Upper lobe of left lung (tissue), 6 donors: ENCODE measurements around the gene MACROD1. TPM values are rescaled to one million over a fixed set of nuclear protein-coding genes. Genes with fewer than 3 reads are reported as not detected.

Source experiments
- ATAC-seq, 2 donors: fragments of 200-7000 bp; cut with Tn5 transposase; one replicate each; pipeline ENCODE4 v1.9.1; 2022; ENCODE audit warnings: mild to moderate bottlenecking in 2 of 2, moderate library complexity in 2 of 2; ENCODE audit not compliant: low FRiP score in 2 of 2
- DNase-seq, 2 donors: peaks; one replicate each; pipeline ENCODE4 v3.0.0-alpha.2; 2019 to 2020
- H3K27ac ChIP-seq, 4 donors: fragments of 200-600 bp; sonication (generic); one replicate each; pipeline ENCODE4 v1.5.1; 2016 to 2019
- H3K27me3 ChIP-seq, 4 donors: fragments of 200-600 bp; sonication (generic); one replicate each; pipeline ENCODE4 v1.5.1; 2017 to 2019
- H3K36me3 ChIP-seq, 4 donors: fragments of 200-600 bp; sonication (generic); one replicate each; pipeline ENCODE4 v1.5.1; 2016 to 2019
- H3K4me1 ChIP-seq, 4 donors: fragments of 200-600 bp; sonication (generic); one replicate each; pipeline ENCODE4 v1.5.1; 2018 to 2019
- H3K4me3 ChIP-seq, 4 donors: fragments of 200-600 bp; sonication (generic); one replicate each; pipeline ENCODE4 v1.5.1; 2017 to 2019; ENCODE audit warnings: mild to moderate bottlenecking in 2 of 4, moderate library complexity in 1 of 4
- H3K9me3 ChIP-seq, 4 donors: fragments of 200-600 bp; sonication (generic); one replicate each; pipeline ENCODE4 v1.5.1; 2018 to 2019
- CTCF ChIP-seq, 6 experiments: fragments of 450-650 bp in 4 of 6; fragments of 200-600 bp in 2 of 6; sonication (generic) in 2 of 6; IDR thresholded peaks; one replicate each; pipeline ENCODE4 v1.5.1; 2016 to 2019; ENCODE audit warnings: antibody characterized with exemption in 6 of 6
- EP300 ChIP-seq, 4 donors: sonication (generic); formaldehyde crosslinking; IDR thresholded peaks; one replicate each; pipeline ENCODE4 v1.5.1; 2017; ENCODE audit warnings: antibody characterized with exemption in 4 of 4, control low read depth in 2 of 4
- POLR2A ChIP-seq, 4 donors: fragments of 450-650 bp; IDR thresholded peaks; one replicate each; pipeline ENCODE4 v1.5.1; 2016 to 2017; ENCODE audit warnings: antibody characterized with exemption in 4 of 4, mild to moderate bottlenecking in 2 of 4
- POLR2AphosphoS5 ChIP-seq, 2 donors: sonication (generic); formaldehyde crosslinking; IDR thresholded peaks; one replicate each; pipeline ENCODE4 v1.5.1; 2017; ENCODE audit warnings: antibody characterized with exemption in 2 of 2
- WGBS, 2 donors: methylation state at CpG; one replicate each; pipeline ENCODE4 v1.1.5; 2017 to 2018; 5-methylcytosine and 5-hydroxymethylcytosine counted together
- total RNA-seq, 6 donors: library from RNA; depleted of rRNA in 4 of 6; stranded (reverse); fragments of >200 nt in 4 of 6; gene quantifications; one replicate each; pipeline versions ENCODE4 v1.1.0 to v1.2.1, GENCODE V29; 2016 to 2021
- donor health status: DM: no; HTN: no; CAD: no; lungs with moderate emphysema.
- donor health status: DM: no; HTN: yes; CAD: no; lungs with severe emphysema.

MACROD1 gene
- total RNA-seq, 6 donors from 2014 or later: 16.7 to 59.7 (median 33.5) TPM

GRCh38 chr11:64136765-64137441 is 29.0 kb downstream of the MACROD1 start:
- Histone ChIP-seq H3K27ac (no peak overlapping the region), H3K4me1 (peaks cover 0 to 9% (median 5%) of the 10 kb centered on the region in 4 donors), H3K9me3 (no peaks in the 10 kb centered on the region), H3K36me3 (no peaks in the 10 kb centered on the region), H3K4me3 (no peak overlapping the region), H3K27me3 (no peaks in the 10 kb centered on the region)
- no peak for TF ChIP-seq POLR2AphosphoS5 (IDR thresholded peaks at IDR 0.05)
- TF ChIP-seq EP300 (IDR thresholded peaks at IDR 0.05): no peak
- TF ChIP-seq CTCF (IDR thresholded peaks at IDR 0.05): no peak
- TF ChIP-seq POLR2A (IDR thresholded peaks at IDR 0.05): no peak
- ATAC-seq: no peak
- WGBS, 2 donors: 84 to 85% methylated on average over 17 of the region's 17 CpGs
- peak in 1 of 2 donors; percentile 47 for DNase-seq

- peak in 1 of 2 donors; percentile 50 for DNase-seq
- Histone ChIP-seq H3K9me3 (no peaks in the 10 kb centered on the region), H3K27me3 (no peaks in the 10 kb centered on the region), H3K36me3 (no peaks in the 10 kb centered on the region), H3K27ac (no peak overlapping the region), H3K4me1 (peaks cover 0 to 19% (median 16%) of the 10 kb centered on the region in 4 donors), H3K4me3 (no peak overlapping the region)
- no peak for ATAC-seq
- TF ChIP-seq CTCF (IDR thresholded peaks at IDR 0.05) (no peak), POLR2A (IDR thresholded peaks at IDR 0.05) (no peak), POLR2AphosphoS5 (IDR thresholded peaks at IDR 0.05) (no peak), EP300 (IDR thresholded peaks at IDR 0.05) (no peak)
- 90 to 97% methylated on average over 17 of the region's 17 CpGs for WGBS, 2 donors
These were observed 30.2 kb downstream of the MACROD1 start for GRCh38 chr11:64135711-64136110.

- H3K27ac ChIP-seq: no peak overlapping the region
- H3K4me1 ChIP-seq: peaks cover 0 to 24% (median 17%) of the 10 kb centered on the region in 4 donors
- TF ChIP-seq POLR2A (IDR thresholded peaks at IDR 0.05) (no peak), CTCF (IDR thresholded peaks at IDR 0.05) (no peak), POLR2AphosphoS5 (IDR thresholded peaks at IDR 0.05) (no peak), EP300 (IDR thresholded peaks at IDR 0.05) (no peak)
- ATAC-seq (no peak), DNase-seq (peak in 1 of 2 donors; percentile 29)
- H3K4me3 ChIP-seq: no peak overlapping the region
- no peaks in the 10 kb centered on the region for H3K9me3 ChIP-seq
- no peaks in the 10 kb centered on the region for H3K27me3 ChIP-seq
- H3K36me3 ChIP-seq: no peaks in the 10 kb centered on the region
- WGBS, 2 donors: 96 to 97% methylated on average over 8 of the region's 8 CpGs
These were observed 30.9 kb downstream of the MACROD1 start for GRCh38 chr11:64134963-64135362.

GRCh38 chr11:64132982-64133705 is 32.8 kb downstream of the MACROD1 start:
- TF ChIP-seq POLR2A (IDR thresholded peaks at IDR 0.05) (no peak), EP300 (IDR thresholded peaks at IDR 0.05) (no peak), POLR2AphosphoS5 (IDR thresholded peaks at IDR 0.05) (no peak), CTCF (IDR thresholded peaks at IDR 0.05) (no peak)
- DNase-seq (peak in 1 of 2 donors; percentile 58), ATAC-seq (no peak)
- Histone ChIP-seq H3K36me3 (no peaks in the 10 kb centered on the region), H3K4me1 (peaks cover 0 to 24% (median 17%) of the 10 kb centered on the region in 4 donors), H3K27me3 (no peaks in the 10 kb centered on the region), H3K9me3 (no peaks in the 10 kb centered on the region), H3K27ac (no peak overlapping the region), H3K4me3 (no peak overlapping the region)
- 93 to 97% methylated on average over 14 to 15 of the region's 17 CpGs for WGBS, 2 donors
